Stimulated activated CD4-positive, alpha-beta T cell treated with anti-CD3 and anti-CD28 coated beads, Interleukin-1b, Interleukin-23, amount 100 ng/mL, for 24 hours (primary cell): ENCODE results near the gene ATP8B1.
"Not testable (repeated sequence)": the region's sequence is repeated elsewhere in the genome, so short reads cannot be mapped to it uniquely, and the experiment has no call there.

Experiments
- DNase-seq, 4 experiments: peaks; one replicate each; pipeline ENCODE4 v3.0.0-alpha.2; 2020; ENCODE audit warnings: low read depth in 4 of 4, low spot score in 1 of 4

ATP8B1 gene

GRCh38 chr18:57803103-57803969, at the start of gene ATP8B1:
Gene ATP8B1, minus strand, starts transcription at chr18:57803315. Its CDS starts 71,508 bp downstream, at chr18:57731807.
- DNase-seq, result no peak

- DNase-seq, result no peak
Observed at GRCh38 chr18:57850063-57850462, 46.9 kb upstream of the ATP8B1 start.

DNA sequence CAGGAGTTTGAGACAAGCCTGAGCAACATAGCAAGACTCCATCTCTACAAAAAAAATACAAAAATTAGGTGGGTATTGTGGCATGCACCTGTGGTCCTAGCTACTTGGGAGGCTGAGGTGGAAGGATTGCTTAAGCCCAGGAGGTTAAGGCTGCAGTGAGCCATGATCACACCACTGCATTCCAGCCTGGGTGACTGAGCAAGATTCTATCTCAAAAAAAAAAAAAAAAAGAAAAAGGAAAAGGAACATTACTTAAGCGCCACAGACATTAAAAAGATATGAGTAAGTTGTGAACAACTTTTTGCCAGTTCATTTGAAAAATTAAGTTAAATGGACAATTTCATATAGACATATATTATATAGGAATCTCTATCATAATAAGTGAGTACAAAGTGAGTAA, 45.3 kb upstream of the ATP8B1 start:
- DNase-seq, result not testable (repeated sequence)

GRCh38 chr18:57847431-57847830, 44.3 kb upstream of the ATP8B1 start:
- not testable (repeated sequence) for DNase-seq

DNA sequence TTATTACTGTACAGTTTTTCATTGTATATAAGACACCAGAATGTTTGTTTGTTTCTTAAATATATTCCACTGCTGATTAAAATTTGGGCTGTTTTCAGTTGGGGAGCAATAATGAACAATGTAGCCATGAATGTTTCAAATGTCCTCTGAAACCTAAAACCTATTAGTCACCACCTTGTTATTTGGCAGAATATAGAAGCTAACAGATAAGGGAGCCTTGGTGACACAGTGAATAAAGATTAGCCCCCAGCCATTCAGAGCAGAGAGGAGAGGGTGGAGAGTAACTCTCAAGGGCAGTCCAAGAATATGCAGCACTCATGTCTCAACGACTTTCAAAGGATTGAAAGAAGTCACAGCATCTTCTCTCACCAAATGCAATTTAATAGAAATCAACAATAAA, 43.1 kb upstream of the ATP8B1 start:
- DNase-seq, result no peak

DNA sequence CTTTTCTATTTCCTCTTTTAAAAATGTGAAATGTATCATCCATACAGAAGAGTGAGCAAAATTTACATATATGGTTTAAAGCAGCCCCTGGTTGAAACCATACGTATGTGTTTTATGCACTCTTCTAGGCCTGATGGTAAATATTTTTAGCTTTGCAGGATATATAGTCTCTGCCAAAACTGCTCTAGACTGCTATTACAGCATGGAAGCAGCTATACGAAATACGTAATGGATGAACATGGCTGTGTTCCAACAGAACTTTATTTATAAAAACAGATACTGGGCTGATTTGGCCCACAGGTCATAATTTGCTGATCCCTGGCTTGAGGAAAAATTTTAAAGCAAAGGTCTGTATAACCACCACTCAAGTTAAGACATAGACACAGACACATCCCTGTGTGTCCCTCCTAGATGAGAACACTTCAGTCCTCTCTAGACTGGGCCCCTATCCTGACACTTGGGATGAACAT, 42.5 kb upstream of the ATP8B1 start:
- DNase-seq, result no peak

DNA sequence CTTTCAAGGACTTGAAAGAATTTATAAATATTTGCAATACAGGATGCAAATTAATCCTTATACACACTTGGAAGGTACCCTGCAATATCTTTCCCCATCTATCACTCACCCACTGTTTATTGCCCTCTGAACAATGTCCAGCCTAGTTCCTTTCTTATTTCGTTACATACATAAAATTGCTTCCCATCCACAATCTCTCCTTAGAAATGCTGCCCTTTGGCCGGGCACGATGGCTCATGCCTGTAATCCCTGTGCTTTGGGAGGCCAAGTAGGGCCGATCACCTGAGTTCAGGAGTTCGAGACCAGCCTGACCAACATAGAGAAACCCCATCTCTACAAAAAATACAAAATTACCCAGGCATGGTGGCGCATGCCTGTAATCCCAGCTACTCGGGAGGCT, 41.2 kb upstream of the ATP8B1 start:
- no peak for DNase-seq

DNA sequence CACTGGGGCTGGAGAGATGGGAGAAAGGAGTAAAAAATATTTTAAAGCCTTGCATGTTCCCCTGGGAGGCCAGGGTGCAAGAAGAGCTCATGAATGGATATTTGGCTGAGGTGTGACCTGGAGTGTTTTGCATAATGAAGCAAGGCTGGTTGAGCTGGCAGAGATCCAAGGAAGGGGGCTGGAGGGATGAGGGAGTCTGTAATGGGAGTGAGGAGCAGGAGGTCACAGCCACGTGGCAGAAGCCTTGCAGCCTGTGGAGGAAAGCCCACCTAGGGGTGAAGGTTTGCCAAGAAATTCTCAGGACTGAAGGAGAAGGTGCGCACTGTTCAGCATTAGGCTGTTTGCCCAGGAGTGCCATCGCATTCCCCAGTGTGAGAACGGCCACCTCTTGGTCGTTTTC, 40.3 kb upstream of the ATP8B1 start:
- DNase-seq, result no peak

DNA sequence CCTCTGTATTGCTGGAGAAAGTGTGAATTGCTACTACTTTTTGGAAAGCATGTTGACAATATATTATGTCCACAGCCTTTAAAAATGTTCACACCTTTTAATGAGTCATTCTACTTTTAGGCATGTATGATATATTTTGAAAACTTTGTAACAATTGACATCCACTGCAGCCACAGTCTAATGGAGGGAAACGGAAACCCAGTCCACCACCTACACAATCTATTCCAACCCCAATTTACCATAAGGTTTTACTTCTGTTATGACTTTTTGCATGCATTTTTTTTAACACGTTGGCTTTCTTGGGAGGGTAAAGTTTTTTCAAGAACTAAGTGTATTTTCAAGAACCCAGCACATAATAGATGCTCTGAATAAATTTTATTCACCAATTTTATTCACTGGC, 38.5 kb upstream of the ATP8B1 start:
- DNase-seq, result no peak

- DNase-seq, result no peak
Observed at GRCh38 chr18:57839942-57840381, 36.8 kb upstream of the ATP8B1 start.

DNA sequence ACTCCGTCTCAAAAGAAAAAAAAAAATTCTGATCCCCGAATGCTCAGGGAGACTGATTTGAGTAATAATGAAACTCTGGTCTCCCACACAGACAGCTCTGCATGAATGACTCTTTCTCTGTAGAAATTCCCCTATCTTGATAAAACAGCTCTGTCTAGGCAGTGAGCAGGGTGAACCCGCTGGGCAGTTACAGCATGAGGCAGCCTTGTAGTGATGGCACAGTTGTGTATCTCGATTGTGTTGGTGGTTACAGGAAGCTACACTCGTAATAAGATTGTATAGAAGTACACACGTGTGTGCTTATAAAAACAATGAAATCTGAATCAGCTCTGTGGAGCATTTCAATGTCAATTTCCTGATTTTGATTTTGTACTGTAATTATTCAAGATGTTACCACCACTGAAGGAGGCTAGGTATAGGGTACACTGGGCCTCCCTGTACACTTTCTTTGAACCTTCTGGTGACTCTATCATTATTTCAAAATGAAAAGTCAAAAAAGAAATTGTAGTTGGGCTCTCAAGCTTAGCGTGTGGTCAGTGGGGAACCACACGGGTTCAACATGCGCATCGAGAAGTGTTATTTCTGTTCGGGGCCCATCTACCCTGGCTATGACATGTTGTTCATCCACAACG, 34.9 kb upstream of the ATP8B1 start:
- DNase-seq, result peak in 2 of 4 experiments; percentile 30 to 31

GRCh38 chr18:57836557-57836956, 33.4 kb upstream of the ATP8B1 start:
- no peak for DNase-seq

DNA sequence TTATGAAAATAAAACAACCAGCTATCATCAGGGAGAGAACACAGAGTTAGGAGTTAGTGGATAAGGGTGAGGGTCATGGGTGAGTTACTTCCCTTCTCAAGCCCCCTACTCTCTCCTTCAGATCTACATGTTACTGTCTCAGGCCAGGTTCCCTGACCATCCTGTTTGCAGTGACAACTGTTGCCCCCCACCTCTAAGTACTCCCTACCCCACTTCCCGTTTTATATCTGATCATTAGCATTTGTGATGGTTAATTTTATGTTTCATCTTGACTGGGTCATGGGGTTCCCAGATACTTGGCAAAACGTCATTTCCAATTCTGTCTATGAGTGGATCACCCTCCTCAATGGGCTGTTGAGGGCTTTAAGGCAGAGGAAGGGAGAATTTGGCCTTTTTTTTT, 32.8 kb upstream of the ATP8B1 start:
- no peak for DNase-seq

- no peak for DNase-seq
Observed at GRCh38 chr18:57834616-57835015, 31.5 kb upstream of the ATP8B1 start.

- DNase-seq, result peak in 1 of 4 experiments; percentile 7
Observed at GRCh38 chr18:57833441-57834101, 30.5 kb upstream of the ATP8B1 start.

GRCh38 chr18:57832730-57833129, 29.6 kb upstream of the ATP8B1 start:
- DNase-seq, result no peak

DNA sequence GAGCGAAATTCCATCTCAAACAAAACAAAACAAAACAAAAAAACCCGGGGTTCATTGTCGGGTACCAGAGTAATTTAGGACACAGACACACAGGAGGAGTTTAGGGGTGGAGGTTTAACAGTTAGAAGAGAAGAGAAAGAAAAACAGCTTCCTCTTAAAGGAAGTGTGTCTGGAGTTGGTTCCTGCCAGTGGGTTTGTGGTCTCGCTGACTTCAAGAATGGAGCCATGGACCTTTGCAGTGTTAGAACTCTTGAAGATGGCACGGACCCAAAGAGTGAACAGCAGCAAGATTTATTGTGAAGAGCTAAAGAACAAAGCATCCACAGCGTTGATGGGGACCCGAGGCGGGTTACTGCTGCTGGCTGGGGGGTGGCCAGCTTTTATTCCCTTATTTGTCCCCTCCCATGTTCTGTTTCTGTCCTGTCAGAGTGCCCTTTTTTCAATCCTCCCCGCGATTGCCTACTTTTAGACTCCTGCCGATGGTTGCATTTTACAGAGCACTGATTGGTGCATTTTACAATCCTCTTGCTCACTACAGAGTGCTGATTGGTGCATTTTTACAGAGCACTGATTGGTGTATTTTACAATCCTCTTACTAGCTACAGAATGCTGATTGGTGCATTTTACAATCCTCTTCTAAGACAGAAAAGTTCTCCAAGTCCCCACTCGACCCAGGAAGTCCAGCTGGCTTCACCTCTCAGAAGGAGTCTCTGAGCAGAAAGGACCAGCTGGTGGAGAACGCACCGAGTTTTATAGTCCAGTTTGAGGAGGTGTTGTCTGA, 28.7 kb upstream of the ATP8B1 start:
- no peak for DNase-seq

- DNase-seq, result no peak
Observed at GRCh38 chr18:57827646-57828045, 24.5 kb upstream of the ATP8B1 start.

DNA sequence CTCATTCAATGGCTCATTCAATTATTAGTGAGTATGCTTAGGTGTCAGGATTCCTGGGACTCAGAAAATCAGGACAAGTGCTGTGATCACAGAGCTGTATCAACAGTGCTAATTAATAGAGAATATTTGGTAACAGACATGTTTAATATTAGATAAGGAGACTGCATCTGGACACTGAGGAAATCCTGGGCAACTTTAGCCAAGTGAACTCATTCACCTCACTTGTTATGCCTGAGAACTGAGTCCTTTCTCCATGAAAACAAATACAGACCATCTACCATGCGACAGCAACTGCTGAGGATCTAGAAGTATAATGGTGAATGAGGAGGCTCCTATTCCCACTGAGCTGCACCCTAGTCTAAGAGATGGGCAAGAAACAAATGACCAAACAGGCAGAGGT, 23.1 kb upstream of the ATP8B1 start:
- no peak for DNase-seq

- DNase-seq, result not testable (repeated sequence)
Observed at GRCh38 chr18:57820583-57820982, 17.5 kb upstream of the ATP8B1 start.
